Osteoblast (primary cell): ENCODE results near the gene SLC27A2. TPM values are rescaled to one million over a fixed set of nuclear protein-coding genes. Genes with fewer than 3 reads are reported as not detected.

ENCODE experiments used
- DNase-seq: peaks from one replicate; pipeline ENCODE4 v3.0.0; 2011; ENCODE audit warnings: low spot score, mixed read lengths; ENCODE audit not compliant: insufficient read length; ENCODE audit errors: missing footprints
- H2AFZ ChIP-seq: 2 replicates; pipeline ENCODE4 v1.6.0; 2011; ENCODE audit warnings: mild to moderate bottlenecking, low read length
- H3K27ac ChIP-seq: 2 replicates; pipeline ENCODE4 v1.5.1; 2011; ENCODE audit warnings: mild to moderate bottlenecking, low read depth, low read length, moderate library complexity
- H3K27me3 ChIP-seq: 2 replicates; pipeline ENCODE4 v1.6.0; 2012; ENCODE audit warnings: mild to moderate bottlenecking, control low read depth, inconsistent platforms, low read length, moderate library complexity; ENCODE audit not compliant: insufficient read depth
- H3K36me3 ChIP-seq: 2 replicates; pipeline ENCODE4 v1.5.1; 2011; ENCODE audit warnings: mild to moderate bottlenecking, low read length, control low read depth, moderate library complexity; ENCODE audit not compliant: insufficient read depth
- H3K4me1 ChIP-seq: 2 replicates; pipeline ENCODE4 v1.5.1; 2011; ENCODE audit warnings: mild to moderate bottlenecking, low read length, control low read depth, moderate library complexity; ENCODE audit not compliant: insufficient read depth
- H3K4me2 ChIP-seq: 2 replicates; pipeline ENCODE4 v1.6.0; 2011; ENCODE audit warnings: mild to moderate bottlenecking, low read length; ENCODE audit not compliant: insufficient read depth
- H3K4me3 ChIP-seq: fragments of 200-600 bp; sonication (generic); 3 replicates; pipeline ENCODE4 v1.5.1; 2012; ENCODE audit warnings: mild to moderate bottlenecking, low read length, inconsistent platforms; ENCODE audit not compliant: insufficient read depth
- H3K79me2 ChIP-seq: 2 replicates; pipeline ENCODE4 v1.6.0; 2012; ENCODE audit warnings: mild to moderate bottlenecking, low read length, control low read depth, inconsistent platforms; ENCODE audit not compliant: insufficient read depth
- H3K9me3 ChIP-seq: 2 replicates; pipeline ENCODE4 v1.5.1; 2011; ENCODE audit warnings: low read depth, low read length, control low read depth
- H4K20me1 ChIP-seq: 2 replicates; pipeline ENCODE4 v1.6.0; 2012; ENCODE audit warnings: mild to moderate bottlenecking, low read length, control low read depth; ENCODE audit not compliant: insufficient read depth
- total RNA-seq: library from RNA; depleted of rRNA; stranded (reverse); fragments of >200 nt; gene quantifications from 2 replicates; pipeline ENCODE4 v1.2.3, GENCODE V29; 2012
- TF ChIP-seq, protein P1 (sequence below): IDR thresholded peaks from 2 replicates; pipeline ENCODE4 v1.5.1; 2011; ENCODE audit warnings: mild to moderate bottlenecking, low read depth, low read length, moderate library complexity; ENCODE audit errors: extremely low read depth

The SLC27A2 gene
- total RNA-seq, 1 donor = not detected

DNA sequence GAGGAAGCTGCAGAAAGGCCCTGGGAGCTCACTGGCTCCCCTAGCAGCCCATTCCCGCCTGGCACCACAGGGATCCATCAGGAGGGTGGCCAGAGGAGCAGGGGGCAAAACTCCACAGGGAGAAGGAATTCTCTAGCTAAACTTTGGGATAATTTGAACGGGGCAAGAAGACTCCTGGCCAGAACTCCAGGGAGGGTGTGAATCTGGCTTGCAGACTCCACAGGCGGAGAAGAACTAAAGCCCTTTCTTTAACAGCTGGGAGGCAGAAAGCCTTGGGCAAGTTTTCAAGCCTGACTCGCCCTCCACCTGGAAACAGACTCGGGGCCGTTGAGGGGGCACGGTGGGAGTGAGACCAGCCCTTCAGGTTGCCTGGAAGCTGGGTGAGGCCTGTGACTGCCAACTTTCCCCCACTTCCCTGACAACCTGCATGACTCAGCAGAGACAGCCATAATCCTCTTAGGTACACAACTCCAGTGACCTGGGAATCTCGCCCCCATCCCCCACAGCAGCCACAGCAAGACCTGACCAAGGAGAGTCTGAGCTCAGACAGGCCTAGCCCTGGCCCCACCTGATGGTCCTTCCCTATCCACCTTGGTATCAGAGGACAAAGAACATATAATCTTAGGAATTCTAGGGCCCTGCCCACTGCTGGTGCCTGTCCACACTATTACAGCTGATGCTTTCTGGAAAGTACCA lies 28.6 kb downstream of the SLC27A2 start:
- Histone ChIP-seq H3K36me3 (no peaks in the 10 kb centered on the region), H4K20me1 (no peaks in the 10 kb centered on the region), H3K4me3 (no peak overlapping the region), H3K79me2 (no peaks in the 10 kb centered on the region), H3K9me3 (no peaks in the 10 kb centered on the region), H3K27me3 (peaks cover 26% of the 10 kb centered on the region), H3K4me2 (no peak overlapping the region), H3K27ac (no peak overlapping the region), H2AFZ (no peak overlapping the region), H3K4me1 (no peaks in the 10 kb centered on the region)
- no peak for DNase-seq
- TF ChIP-seq, protein P1, sequence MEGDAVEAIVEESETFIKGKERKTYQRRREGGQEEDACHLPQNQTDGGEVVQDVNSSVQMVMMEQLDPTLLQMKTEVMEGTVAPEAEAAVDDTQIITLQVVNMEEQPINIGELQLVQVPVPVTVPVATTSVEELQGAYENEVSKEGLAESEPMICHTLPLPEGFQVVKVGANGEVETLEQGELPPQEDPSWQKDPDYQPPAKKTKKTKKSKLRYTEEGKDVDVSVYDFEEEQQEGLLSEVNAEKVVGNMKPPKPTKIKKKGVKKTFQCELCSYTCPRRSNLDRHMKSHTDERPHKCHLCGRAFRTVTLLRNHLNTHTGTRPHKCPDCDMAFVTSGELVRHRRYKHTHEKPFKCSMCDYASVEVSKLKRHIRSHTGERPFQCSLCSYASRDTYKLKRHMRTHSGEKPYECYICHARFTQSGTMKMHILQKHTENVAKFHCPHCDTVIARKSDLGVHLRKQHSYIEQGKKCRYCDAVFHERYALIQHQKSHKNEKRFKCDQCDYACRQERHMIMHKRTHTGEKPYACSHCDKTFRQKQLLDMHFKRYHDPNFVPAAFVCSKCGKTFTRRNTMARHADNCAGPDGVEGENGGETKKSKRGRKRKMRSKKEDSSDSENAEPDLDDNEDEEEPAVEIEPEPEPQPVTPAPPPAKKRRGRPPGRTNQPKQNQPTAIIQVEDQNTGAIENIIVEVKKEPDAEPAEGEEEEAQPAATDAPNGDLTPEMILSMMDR = no peak

DNA sequence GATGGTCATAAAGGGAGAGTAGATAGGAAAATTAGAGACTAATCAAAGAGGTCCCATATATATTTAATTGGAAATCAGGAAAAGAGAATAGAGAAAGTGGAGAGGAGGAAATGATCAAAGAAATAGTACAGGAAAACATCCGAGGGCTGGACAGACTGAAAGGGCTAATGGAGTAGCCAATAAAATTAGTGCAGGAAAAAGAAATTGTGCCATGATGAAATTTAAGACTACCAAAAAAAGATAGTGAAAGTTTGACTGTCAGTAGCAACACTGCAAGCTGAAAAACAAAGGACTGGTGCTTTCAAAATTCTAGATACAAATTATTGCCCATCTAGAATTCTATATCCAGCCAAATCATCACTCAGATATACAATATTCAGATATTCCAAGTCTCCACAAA lies 36.3 kb downstream of the SLC27A2 start:
- TF ChIP-seq, protein P1 = no peak
- Histone ChIP-seq H2AFZ (no peak overlapping the region), H3K36me3 (no peaks in the 10 kb centered on the region), H3K27ac (no peak overlapping the region), H4K20me1 (no peaks in the 10 kb centered on the region), H3K4me1 (no peaks in the 10 kb centered on the region), H3K9me3 (no peaks in the 10 kb centered on the region), H3K27me3 (peaks cover 47% of the 10 kb centered on the region), H3K4me2 (no peak overlapping the region), H3K4me3 (no peak overlapping the region), H3K79me2 (no peaks in the 10 kb centered on the region)
- DNase-seq = no peak

DNA sequence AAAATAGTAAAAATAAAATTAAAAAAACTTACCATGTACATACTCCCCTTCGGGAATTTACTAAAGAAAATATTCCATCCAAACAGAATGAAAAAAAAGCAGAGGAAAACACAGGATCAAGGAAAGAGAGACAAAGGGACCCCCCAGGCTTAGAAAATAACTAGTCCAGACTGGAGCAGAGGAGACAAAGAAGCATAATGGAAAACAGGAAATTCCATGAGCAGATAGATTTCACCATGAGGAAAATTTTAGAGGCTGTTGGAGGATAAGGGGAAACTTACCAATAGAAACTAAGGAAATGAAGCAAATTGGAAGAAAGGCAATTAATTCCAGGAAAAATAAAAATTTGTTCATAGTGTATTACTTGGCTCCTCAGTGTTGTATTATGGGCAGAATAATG lies 36.7 kb downstream of the SLC27A2 start:
- H2AFZ ChIP-seq = no peak overlapping the region
- no peak overlapping the region for H3K4me2 ChIP-seq
- H3K79me2 ChIP-seq = no peaks in the 10 kb centered on the region
- H3K27ac ChIP-seq = no peak overlapping the region
- peaks cover 51% of the 10 kb centered on the region for H3K27me3 ChIP-seq
- no peaks in the 10 kb centered on the region for H4K20me1 ChIP-seq
- no peak overlapping the region for H3K4me3 ChIP-seq
- H3K4me1 ChIP-seq = no peaks in the 10 kb centered on the region
- no peak for DNase-seq
- TF ChIP-seq, protein P1 = no peak
- H3K9me3 ChIP-seq = no peaks in the 10 kb centered on the region
- H3K36me3 ChIP-seq = no peaks in the 10 kb centered on the region

DNA sequence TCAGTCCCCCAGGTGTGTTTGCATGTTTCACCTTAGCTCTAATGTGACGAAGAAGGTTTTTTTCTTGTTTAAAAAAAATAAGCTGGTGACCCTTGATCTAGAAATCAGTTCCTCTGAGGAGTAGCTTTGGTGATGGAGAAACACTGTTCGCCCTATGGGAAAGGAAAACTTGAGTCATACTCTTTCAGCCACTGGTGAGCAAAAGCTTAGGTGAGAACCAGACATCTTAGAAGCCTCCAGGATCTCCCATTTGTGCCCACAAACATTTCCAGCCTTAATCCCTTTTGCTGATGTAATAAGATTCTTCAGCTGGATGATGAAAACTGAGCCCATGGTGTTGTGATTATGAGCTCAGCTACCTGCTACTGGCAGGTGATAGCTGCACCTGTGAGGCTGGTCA lies 37.8 kb downstream of the SLC27A2 start:
- Histone ChIP-seq H3K9me3 (no peaks in the 10 kb centered on the region), H3K4me1 (no peaks in the 10 kb centered on the region), H3K36me3 (no peaks in the 10 kb centered on the region)

More for the DNA sequence above, 37.8 kb downstream of the SLC27A2 start:
- Histone ChIP-seq H3K4me3 (no peak overlapping the region), H3K4me2 (no peak overlapping the region), H3K79me2 (no peaks in the 10 kb centered on the region), H2AFZ (no peak overlapping the region), H3K27me3 (peaks cover 51% of the 10 kb centered on the region), H3K27ac (no peak overlapping the region), H4K20me1 (no peaks in the 10 kb centered on the region)
- TF ChIP-seq, protein P1 = no peak
- DNase-seq = no peak
